BLaER1 treated with 17β-estradiol and CSF1 and Interleukin-3, amounts not matched to agents 10 nM and 100 nM (cell line): ENCODE data around the gene GSN.

Experiments used
- H3K27ac ChIP-seq, 11 experiments: shearing (Covaris generic); formaldehyde crosslinking; 2 replicates each; pipeline ENCODE4 v1.8.1; 2022
- H3K27me3 ChIP-seq, 11 experiments: shearing (Covaris generic); formaldehyde crosslinking; 2 replicates each; pipeline ENCODE4 v1.8.1; 2022
- H3K36me3 ChIP-seq, 11 experiments: shearing (Covaris generic); formaldehyde crosslinking; 2 replicates each; pipeline ENCODE4 v1.8.1; 2022
- H3K4me1 ChIP-seq, 10 experiments: shearing (Covaris generic); formaldehyde crosslinking; 2 replicates each; pipeline ENCODE4 v1.8.1; 2022
- H3K4me2 ChIP-seq, 11 experiments: shearing (Covaris generic); formaldehyde crosslinking; 2 replicates each; pipeline ENCODE4 v1.8.1; 2022
- H3K4me3 ChIP-seq, 10 experiments: shearing (Covaris generic); formaldehyde crosslinking; 2 replicates each; pipeline ENCODE4 v1.8.1; 2022
- H3K9ac ChIP-seq, 11 experiments: shearing (Covaris generic); formaldehyde crosslinking; 2 replicates each; pipeline ENCODE4 v1.8.1; 2022
- H3K9me3 ChIP-seq, 11 experiments: shearing (Covaris generic); formaldehyde crosslinking; replicated peaks in 1 of 11; 2 replicates each; pipeline ENCODE4 v1.8.1; 2022
- H4K20me1 ChIP-seq, 11 experiments: shearing (Covaris generic); formaldehyde crosslinking; 2 replicates each; pipeline ENCODE4 v1.8.1; 2022
- Cebpa-rat ChIP-seq, 11 experiments: shearing (Covaris generic); IDR thresholded peaks; 2 replicates each; pipeline ENCODE4 v1.8.1; 2022

The GSN gene

GRCh38 chr9:121292051-121292450 lies 24.1 kb downstream of the GSN start:
- no peak overlapping the region for H3K27ac ChIP-seq
- no peaks in the 10 kb centered on the region for H3K27me3 ChIP-seq
- no peak for TF ChIP-seq Cebpa-rat (IDR thresholded peaks at IDR 0.05)
- peaks cover 0 to 71% (median 0%) of the 10 kb centered on the region in 11 experiments; a peak in 6 of 22 replicates for H4K20me1 ChIP-seq
- no peak overlapping the region for H3K9ac ChIP-seq
- peaks cover 58 to 84% (median 63%) of the 10 kb centered on the region in 10 experiments for H3K4me1 ChIP-seq
- H3K36me3 ChIP-seq: peaks cover 0 to 58% (median 0%) of the 10 kb centered on the region in 11 experiments; a peak in 6 of 22 replicates
- no peaks in the 10 kb centered on the region for H3K9me3 ChIP-seq
- no peak overlapping the region for H3K4me3 ChIP-seq
- peak overlapping the region in 5 of 11 experiments; percentile 8 to 63 (median 20); a peak in 5 of 22 replicates for H3K4me2 ChIP-seq

GRCh38 chr9:121292801-121293241 lies 24.9 kb downstream of the GSN start:
- Histone ChIP-seq H4K20me1 (peaks cover 0 to 78% (median 0%) of the 10 kb centered on the region in 11 experiments; a peak in 6 of 22 replicates), H3K36me3 (peaks cover 0 to 56% (median 0%) of the 10 kb centered on the region in 11 experiments; a peak in 6 of 22 replicates), H3K4me1 (peaks cover 52 to 84% (median 63%) of the 10 kb centered on the region in 10 experiments), H3K27ac (no peak overlapping the region), H3K4me3 (no peak overlapping the region), H3K9me3 (no peaks in the 10 kb centered on the region), H3K4me2 (peak overlapping the region in 8 of 11 experiments; percentile 13 to 63 (median 51); a peak in 14 of 22 replicates), H3K27me3 (no peaks in the 10 kb centered on the region), H3K9ac (no peak overlapping the region)
- TF ChIP-seq Cebpa-rat (IDR thresholded peaks at IDR 0.05): no peak

GRCh38 chr9:121294151-121294743 lies 26.3 kb downstream of the GSN start:
- H3K27ac ChIP-seq: no peak overlapping the region
- H4K20me1 ChIP-seq: peaks cover 0 to 87% (median 0%) of the 10 kb centered on the region in 11 experiments; a peak in 6 of 22 replicates
- no peaks in the 10 kb centered on the region for H3K9me3 ChIP-seq
- H3K27me3 ChIP-seq: no peaks in the 10 kb centered on the region; a peak in 1 of 22 replicates
- peak overlapping the region; percentile 10 to 63 (median 36); a peak in 19 of 22 replicates for H3K4me2 ChIP-seq
- H3K4me3 ChIP-seq: no peak overlapping the region
- TF ChIP-seq Cebpa-rat (IDR thresholded peaks at IDR 0.05): no peak
- peaks cover 52 to 84% (median 63%) of the 10 kb centered on the region in 10 experiments for H3K4me1 ChIP-seq
- peaks cover 0 to 47% (median 0%) of the 10 kb centered on the region in 11 experiments; a peak in 6 of 22 replicates for H3K36me3 ChIP-seq
- no peak overlapping the region for H3K9ac ChIP-seq

GRCh38 chr9:121294866-121295661 lies 27.1 kb downstream of the GSN start:
- Histone ChIP-seq H3K27ac (no peak overlapping the region), H3K4me1 (peaks cover 49 to 83% (median 62%) of the 10 kb centered on the region in 10 experiments), H3K4me2 (no peak overlapping the region; a peak in 1 of 22 replicates), H3K36me3 (peaks cover 0 to 47% (median 0%) of the 10 kb centered on the region in 11 experiments; a peak in 6 of 22 replicates), H3K9me3 (no peaks in the 10 kb centered on the region), H3K4me3 (no peak overlapping the region), H3K9ac (peak overlapping the region in 1 of 11 experiments; percentile 20; a peak in 1 of 22 replicates), H4K20me1 (peaks cover 0 to 85% (median 0%) of the 10 kb centered on the region in 11 experiments; a peak in 6 of 22 replicates), H3K27me3 (peaks cover 0 to 4% (median 0%) of the 10 kb centered on the region in 11 experiments; a peak in 3 of 22 replicates)
- no peak for TF ChIP-seq Cebpa-rat (IDR thresholded peaks at IDR 0.05)

- Histone ChIP-seq H3K9me3 (no peaks in the 10 kb centered on the region), H3K9ac (peak overlapping the region in 1 of 11 experiments; percentile 20; a peak in 1 of 22 replicates), H3K4me2 (peak overlapping the region in 2 of 11 experiments; percentile 98 to 99; a peak in 3 of 22 replicates), H3K36me3 (peaks cover 0 to 49% (median 0%) of the 10 kb centered on the region in 11 experiments; a peak in 6 of 22 replicates), H3K4me3 (no peak overlapping the region), H3K4me1 (peaks cover 54 to 86% (median 66%) of the 10 kb centered on the region in 10 experiments), H4K20me1 (peaks cover 0 to 87% (median 0%) of the 10 kb centered on the region in 11 experiments; a peak in 6 of 22 replicates), H3K27ac (no peak overlapping the region), H3K27me3 (peaks cover 0 to 11% (median 0%) of the 10 kb centered on the region in 11 experiments; a peak in 4 of 22 replicates)
- TF ChIP-seq Cebpa-rat (IDR thresholded peaks at IDR 0.05): no peak
Observed at GRCh38 chr9:121295662-121296191, 27.8 kb downstream of the GSN start.

GRCh38 chr9:121296213-121297127 lies 28.5 kb downstream of the GSN start:
- Histone ChIP-seq H3K27me3 (peaks cover 0 to 11% (median 0%) of the 10 kb centered on the region in 11 experiments; a peak in 4 of 22 replicates), H3K27ac (peak overlapping the region in 3 of 11 experiments; percentile 5 to 29 (median 8); a peak in 3 of 22 replicates), H3K9ac (peak overlapping the region in 1 of 11 experiments; percentile 14; a peak in 2 of 22 replicates), H4K20me1 (peaks cover 0 to 89% (median 0%) of the 10 kb centered on the region in 11 experiments; a peak in 6 of 22 replicates), H3K4me1 (peaks cover 59 to 90% (median 72%) of the 10 kb centered on the region in 10 experiments), H3K9me3 (no peaks in the 10 kb centered on the region), H3K4me3 (no peak overlapping the region), H3K4me2 (peak overlapping the region in 3 of 11 experiments; percentile 59 to 99 (median 98); a peak in 6 of 22 replicates), H3K36me3 (peaks cover 0 to 54% (median 0%) of the 10 kb centered on the region in 11 experiments; a peak in 6 of 22 replicates)
- TF ChIP-seq Cebpa-rat (IDR thresholded peaks at IDR 0.05): no peak

GRCh38 chr9:121297389-121297788 lies 29.4 kb downstream of the GSN start:
- Histone ChIP-seq H3K4me2 (peak overlapping the region in 9 of 11 experiments; percentile 23 to 99 (median 97); a peak in 15 of 22 replicates), H3K27ac (peak overlapping the region in 2 of 11 experiments; percentile 4 to 29; a peak in 2 of 22 replicates), H3K9me3 (no peaks in the 10 kb centered on the region), H3K36me3 (peaks cover 0 to 54% (median 0%) of the 10 kb centered on the region in 11 experiments; a peak in 9 of 22 replicates), H3K9ac (no peak overlapping the region), H3K4me1 (peaks cover 59 to 85% (median 67%) of the 10 kb centered on the region in 10 experiments), H3K4me3 (no peak overlapping the region), H4K20me1 (peaks cover 0 to 89% (median 0%) of the 10 kb centered on the region in 11 experiments; a peak in 6 of 22 replicates), H3K27me3 (peaks cover 0 to 11% (median 0%) of the 10 kb centered on the region in 11 experiments; a peak in 4 of 22 replicates)
- TF ChIP-seq Cebpa-rat (IDR thresholded peaks at IDR 0.05): peak in 4 of 11 experiments; percentile 9 to 47 (median 26); a peak in 3 of 22 replicates
